Fibroblast of the aortic adventitia (primary cell): ENCODE measurements around the gene MON2. TPM values are rescaled to one million over a fixed set of nuclear protein-coding genes. Genes with fewer than 3 reads are reported as not detected.

Experiments used
- DNase-seq: peaks from one replicate; pipeline ENCODE4 v3.0.0-alpha.2; 2010; ENCODE audit warnings: low read depth
- H3K4me3 ChIP-seq: 2 replicates; pipeline ENCODE4 v1.5.1; 2011; ENCODE audit warnings: low read depth, mild to moderate bottlenecking, control low read depth, low read length, moderate library complexity
- CTCF ChIP-seq: IDR thresholded peaks from 2 replicates; pipeline ENCODE4 v1.5.1; 2011; ENCODE audit warnings: mild to moderate bottlenecking, low read length, control low read depth, inconsistent platforms; ENCODE audit not compliant: insufficient read depth
- total RNA-seq: library from RNA; depleted of rRNA; stranded (reverse); fragments of >200 nt; gene quantifications from 2 replicates; pipeline ENCODE4 v1.2.3, GENCODE V29; 2012; ENCODE audit warnings: low replicate concordance

MON2 gene
- total RNA-seq, 1 donor, result 66.1 TPM

- no peak overlapping the region for H3K4me3 ChIP-seq
- DNase-seq, result no peak
- no peak for TF ChIP-seq CTCF
Measured at GRCh38 chr12:62578726-62579125, 112.1 kb downstream of the MON2 start.

GRCh38 chr12:62581288-62582064 lies 114.8 kb downstream of the MON2 start:
- peak; percentile 86 for DNase-seq
- peak; percentile 66 for TF ChIP-seq CTCF
- no peak overlapping the region for H3K4me3 ChIP-seq

- no peak for DNase-seq
- TF ChIP-seq CTCF, result no peak
- H3K4me3 ChIP-seq, result no peak overlapping the region
Measured at GRCh38 chr12:62582065-62582366, 115.4 kb downstream of the MON2 start.

GRCh38 chr12:62584619-62585018 lies 118.0 kb downstream of the MON2 start:
- H3K4me3 ChIP-seq, result no peak overlapping the region
- no peak for TF ChIP-seq CTCF
- DNase-seq, result no peak

GRCh38 chr12:62586850-62587249 lies 120.2 kb downstream of the MON2 start:
- H3K4me3 ChIP-seq, result no peak overlapping the region
- no peak for DNase-seq
- TF ChIP-seq CTCF, result no peak

- TF ChIP-seq CTCF, result no peak
- peak; percentile 32 for DNase-seq
- no peak overlapping the region for H3K4me3 ChIP-seq
Measured at GRCh38 chr12:62588916-62589315, 122.3 kb downstream of the MON2 start.

GRCh38 chr12:62597253-62597652 lies 130.6 kb downstream of the MON2 start:
- no peak overlapping the region for H3K4me3 ChIP-seq
- DNase-seq, result no peak
- no peak for TF ChIP-seq CTCF
